NOMO-1 treated with DMSO at 0.1 percent for 48 hours (cell line): Measurements from ENCODE around the gene PTPRN2.
"Not testable (repeated sequence)": the region's sequence is repeated elsewhere in the genome, so short reads cannot be mapped to it uniquely, and the experiment has no call there.

Experiments used
- DNase-seq: peaks from one replicate; lab custom pipeline; 2025; ENCODE audit not compliant: unreplicated experiment; lab: John Stamatoyannopoulos, UW

Gene PTPRN2

GRCh38 chr7:157596026-157596425 lies 991.6 kb downstream of the PTPRN2 start:
- no peak for DNase-seq

GRCh38 chr7:157595086-157595855 lies 992.4 kb downstream of the PTPRN2 start:
- no peak for DNase-seq

- no peak for DNase-seq
Measured at GRCh38 chr7:157594306-157594705, 993.3 kb downstream of the PTPRN2 start.

GRCh38 chr7:157593541-157593940 lies 994.1 kb downstream of the PTPRN2 start:
- DNase-seq: no peak

GRCh38 chr7:157592636-157593320 lies 994.8 kb downstream of the PTPRN2 start:
- not testable (repeated sequence) for DNase-seq

GRCh38 chr7:157590526-157590925 lies 997.1 kb downstream of the PTPRN2 start:
- no peak for DNase-seq

- DNase-seq: no peak
Measured at GRCh38 chr7:157589680-157590079, 997.9 kb downstream of the PTPRN2 start.

GRCh38 chr7:157587805-157588560 lies 999.6 kb downstream of the PTPRN2 start:
- DNase-seq: no peak

- DNase-seq: no peak
Measured at GRCh38 chr7:157587051-157587804, 1000.4 kb downstream of the PTPRN2 start.

GRCh38 chr7:157586426-157586955 lies 1001.1 kb downstream of the PTPRN2 start:
- no peak for DNase-seq

- DNase-seq: peak; percentile 23
Measured at GRCh38 chr7:157585113-157585861, 1002.3 kb downstream of the PTPRN2 start.

GRCh38 chr7:157584420-157584819 lies 1003.2 kb downstream of the PTPRN2 start:
- no peak for DNase-seq

- no peak for DNase-seq
Measured at GRCh38 chr7:157581740-157582139, 1005.9 kb downstream of the PTPRN2 start.

- DNase-seq: no peak
Measured at GRCh38 chr7:157580324-157580723, 1007.3 kb downstream of the PTPRN2 start.

- no peak for DNase-seq
Measured at GRCh38 chr7:157579425-157579824, 1008.2 kb downstream of the PTPRN2 start.

GRCh38 chr7:157577796-157578339 lies 1009.8 kb downstream of the PTPRN2 start:
- no peak for DNase-seq

GRCh38 chr7:157577061-157577460 lies 1010.6 kb downstream of the PTPRN2 start:
- DNase-seq: peak; percentile 2

GRCh38 chr7:157576415-157576814 lies 1011.2 kb downstream of the PTPRN2 start:
- peak; percentile 87 for DNase-seq

- DNase-seq: no peak
Measured at GRCh38 chr7:157575777-157576176, 1011.8 kb downstream of the PTPRN2 start.
